Fibroblast of skin of left biceps (primary cell): Measurements from ENCODE around the gene GRIA1.

Experiments
- DNase-seq, 2 experiments: peaks; one replicate each; pipeline ENCODE4 v3.0.0-alpha.2; 2013; ENCODE audit warnings: low read depth in 2 of 2

The GRIA1 gene

GRCh38 chr5:153658606-153659005 lies 168.1 kb downstream of the GRIA1 start:
- DNase-seq: no peak

GRCh38 chr5:153659039-153659736 lies 168.7 kb downstream of the GRIA1 start:
- peak; percentile 47 to 56 for DNase-seq

- DNase-seq: no peak
Observed at GRCh38 chr5:153660919-153661318, 170.4 kb downstream of the GRIA1 start.

GRCh38 chr5:153661897-153662296 lies 171.4 kb downstream of the GRIA1 start:
- DNase-seq: no peak

GRCh38 chr5:153670101-153670500 lies 179.6 kb downstream of the GRIA1 start:
- DNase-seq: no peak

GRCh38 chr5:153671653-153672346 lies 181.3 kb downstream of the GRIA1 start:
- DNase-seq: no peak

- peak; percentile 57 to 62 for DNase-seq
Observed at GRCh38 chr5:153672347-153673090, 182.0 kb downstream of the GRIA1 start.

GRCh38 chr5:153674356-153674755 lies 183.9 kb downstream of the GRIA1 start:
- no peak for DNase-seq

GRCh38 chr5:153676406-153676805 lies 185.9 kb downstream of the GRIA1 start:
- no peak for DNase-seq

GRCh38 chr5:153676821-153677220 lies 186.4 kb downstream of the GRIA1 start:
- DNase-seq: no peak

GRCh38 chr5:153678617-153679329 lies 188.3 kb downstream of the GRIA1 start:
- no peak for DNase-seq

GRCh38 chr5:153690236-153690635 lies 199.8 kb downstream of the GRIA1 start:
- no peak for DNase-seq

GRCh38 chr5:153696256-153696655 lies 205.8 kb downstream of the GRIA1 start:
- no peak for DNase-seq

GRCh38 chr5:153699035-153699434 lies 208.6 kb downstream of the GRIA1 start:
- DNase-seq: no peak

- no peak for DNase-seq
Observed at GRCh38 chr5:153700940-153701339, 210.5 kb downstream of the GRIA1 start.

- DNase-seq: no peak
Observed at GRCh38 chr5:153702265-153702664, 211.8 kb downstream of the GRIA1 start.

- DNase-seq: no peak
Observed at GRCh38 chr5:153704110-153704509, 213.6 kb downstream of the GRIA1 start.

- DNase-seq: no peak
Observed at GRCh38 chr5:153707626-153708025, 217.2 kb downstream of the GRIA1 start.

GRCh38 chr5:153711755-153712154 lies 221.3 kb downstream of the GRIA1 start:
- DNase-seq: no peak

GRCh38 chr5:153712946-153713345 lies 222.5 kb downstream of the GRIA1 start:
- DNase-seq: no peak

GRCh38 chr5:153713943-153714342 lies 223.5 kb downstream of the GRIA1 start:
- DNase-seq: no peak

- DNase-seq: peak in 1 of 2 experiments; percentile 9
Observed at GRCh38 chr5:153714798-153715197, 224.3 kb downstream of the GRIA1 start.
